GM19043 (cell line): ENCODE results near the gene AUTS2.

Experiments
- ATAC-seq: cut with Tn5 transposase; IDR thresholded peaks from one replicate; pipeline ENCODE4 v1.9.1; 2021; ENCODE audit warnings: low read depth; ENCODE audit not compliant: unreplicated experiment

Gene AUTS2

GRCh38 chr7:70380421-70381015 lies 782.2 kb downstream of the AUTS2 start:
- ATAC-seq: no peak

GRCh38 chr7:70383066-70383782 lies 784.9 kb downstream of the AUTS2 start:
- ATAC-seq: no peak

GRCh38 chr7:70384024-70384423 lies 785.7 kb downstream of the AUTS2 start:
- no peak for ATAC-seq

GRCh38 chr7:70384891-70385290 lies 786.6 kb downstream of the AUTS2 start:
- ATAC-seq: no peak

- no peak for ATAC-seq
These were observed 788.9 kb downstream of the AUTS2 start for GRCh38 chr7:70387217-70387616.

- no peak for ATAC-seq
These were observed 791.4 kb downstream of the AUTS2 start for GRCh38 chr7:70389531-70390151.

- ATAC-seq: no peak
These were observed 792.0 kb downstream of the AUTS2 start for GRCh38 chr7:70390251-70390650.

GRCh38 chr7:70392256-70392876 lies 794.1 kb downstream of the AUTS2 start:
- no peak for ATAC-seq

GRCh38 chr7:70392877-70393435 lies 794.7 kb downstream of the AUTS2 start:
- no peak for ATAC-seq

- no peak for ATAC-seq
These were observed 795.7 kb downstream of the AUTS2 start for GRCh38 chr7:70393956-70394355.

GRCh38 chr7:70400829-70401380 lies 802.6 kb downstream of the AUTS2 start:
- ATAC-seq: no peak

GRCh38 chr7:70402069-70402468 lies 803.8 kb downstream of the AUTS2 start:
- ATAC-seq: no peak

- ATAC-seq: no peak
These were observed 807.0 kb downstream of the AUTS2 start for GRCh38 chr7:70405241-70405640.

GRCh38 chr7:70406186-70406949 lies 808.1 kb downstream of the AUTS2 start:
- ATAC-seq: no peak

- ATAC-seq: no peak
These were observed 808.6 kb downstream of the AUTS2 start for GRCh38 chr7:70406950-70407209.

GRCh38 chr7:70408477-70408876 lies 810.2 kb downstream of the AUTS2 start:
- ATAC-seq: no peak

- no peak for ATAC-seq
These were observed 810.6 kb downstream of the AUTS2 start for GRCh38 chr7:70408891-70409290.

GRCh38 chr7:70410134-70410750 lies 812.0 kb downstream of the AUTS2 start:
- no peak for ATAC-seq

GRCh38 chr7:70414368-70414767 lies 816.1 kb downstream of the AUTS2 start:
- no peak for ATAC-seq
